ENCODE results near the gene PDILT.

DNA sequence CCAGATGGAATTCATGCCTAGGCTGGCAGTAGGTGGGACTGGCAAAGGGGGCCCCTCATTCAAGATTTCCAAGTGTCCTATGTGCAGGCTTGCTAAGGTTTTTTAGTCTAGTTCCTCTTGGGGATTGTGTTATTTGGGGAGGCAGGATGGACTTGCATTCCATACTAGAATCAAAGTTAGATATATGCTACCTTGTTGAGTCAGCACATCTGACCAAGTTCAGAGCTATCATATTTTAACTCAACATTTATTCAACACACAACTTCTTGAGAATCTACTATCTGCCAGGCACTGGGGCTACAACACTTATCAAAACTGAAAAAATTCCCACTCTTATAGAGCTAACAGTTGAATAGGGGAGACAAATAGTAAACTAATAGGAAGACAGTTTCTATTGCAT lies 83.9 kb downstream of the PDILT start:
- TF ChIP-seq, protein P1, sequence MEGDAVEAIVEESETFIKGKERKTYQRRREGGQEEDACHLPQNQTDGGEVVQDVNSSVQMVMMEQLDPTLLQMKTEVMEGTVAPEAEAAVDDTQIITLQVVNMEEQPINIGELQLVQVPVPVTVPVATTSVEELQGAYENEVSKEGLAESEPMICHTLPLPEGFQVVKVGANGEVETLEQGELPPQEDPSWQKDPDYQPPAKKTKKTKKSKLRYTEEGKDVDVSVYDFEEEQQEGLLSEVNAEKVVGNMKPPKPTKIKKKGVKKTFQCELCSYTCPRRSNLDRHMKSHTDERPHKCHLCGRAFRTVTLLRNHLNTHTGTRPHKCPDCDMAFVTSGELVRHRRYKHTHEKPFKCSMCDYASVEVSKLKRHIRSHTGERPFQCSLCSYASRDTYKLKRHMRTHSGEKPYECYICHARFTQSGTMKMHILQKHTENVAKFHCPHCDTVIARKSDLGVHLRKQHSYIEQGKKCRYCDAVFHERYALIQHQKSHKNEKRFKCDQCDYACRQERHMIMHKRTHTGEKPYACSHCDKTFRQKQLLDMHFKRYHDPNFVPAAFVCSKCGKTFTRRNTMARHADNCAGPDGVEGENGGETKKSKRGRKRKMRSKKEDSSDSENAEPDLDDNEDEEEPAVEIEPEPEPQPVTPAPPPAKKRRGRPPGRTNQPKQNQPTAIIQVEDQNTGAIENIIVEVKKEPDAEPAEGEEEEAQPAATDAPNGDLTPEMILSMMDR (conservative IDR thresholded peaks at IDR 0.05 in 1 of 2, IDR thresholded peaks at IDR 0.05 in 1 of 2; ENCODE audit: extremely low read depth in 1 of 2, insufficient read depth in 1 of 2, low read depth in 1 of 2, low read length in 2 of 2), result no peak
- no peak for TF ChIP-seq EZH2 (IDR thresholded peaks at IDR 0.05; ENCODE audit: borderline replicate concordance, low read length)
